IMR-90 (cell line): ENCODE measurements around the gene NSUN6. TPM values are rescaled to one million over a fixed set of nuclear protein-coding genes. Genes with fewer than 3 reads are reported as not detected.

Experiments used
- ATAC-seq: fragments of 200-7000 bp; cut with Tn5 transposase; 2 replicates; pipeline ENCODE4 v1.9.1; 2020; ENCODE audit warnings: low read depth, mild to moderate bottlenecking, moderate library complexity
- BruUV-seq: library from RNA; stranded (reverse); fragments of 400-500 nt; replicated peaks from 2 replicates; lab custom pipeline; 2021; lab: Mats Ljungman, UMichigan
- CTCF ChIA-PET: fragments of 300-600 bp; formaldehyde crosslinking; extraction: SDS; loops from one replicate; lab custom pipeline; 2021; ENCODE audit warnings: antibody characterized with exemption; lab: Yijun Ruan, JAX
- POLR2A ChIA-PET: fragments of 300-600 bp; sonication (Branson Sonifier 250); formaldehyde crosslinking; loops from one replicate; lab custom pipeline; 2022; ENCODE audit warnings: antibody characterized with exemption; ENCODE audit not compliant: unreplicated experiment; lab: Charles Lee
- DNase-seq: peaks from one replicate; pipeline ENCODE4 v3.0.0; 2013
- H2AFZ ChIP-seq: replicated peaks from 2 replicates; pipeline ENCODE3; 2013; ENCODE audit warnings: low read length, mild to moderate bottlenecking; ENCODE audit not compliant: poor library complexity
- H2AK5ac ChIP-seq: 2 replicates; pipeline ENCODE4 v1.6.1; 2013; ENCODE audit warnings: low read depth, low read length, inconsistent platforms
- H2AK9ac ChIP-seq: replicated peaks from 2 replicates; pipeline ENCODE3; 2013; ENCODE audit warnings: mild to moderate bottlenecking, low read depth, low read length, moderate library complexity; ENCODE audit not compliant: poor library complexity
- H2BK120ac ChIP-seq: 2 replicates; pipeline ENCODE4 v1.6.1; 2013; ENCODE audit warnings: low read depth, low read length, inconsistent platforms
- H2BK15ac ChIP-seq: 3 replicates; pipeline ENCODE4 v1.6.1; 2013; ENCODE audit warnings: low read depth, low read length, inconsistent platforms
- H2BK20ac ChIP-seq: 2 replicates; pipeline ENCODE4 v1.6.1; 2013; ENCODE audit warnings: low read depth, mild to moderate bottlenecking, inconsistent platforms, low read length, moderate library complexity
- H2BK5ac ChIP-seq: 2 replicates; pipeline ENCODE4 v1.6.1; 2013; ENCODE audit warnings: mild to moderate bottlenecking, low read depth, low read length, inconsistent platforms; ENCODE audit not compliant: poor library complexity, severe bottlenecking
- H3K14ac ChIP-seq: replicated peaks from 2 replicates; pipeline ENCODE4 v1.6.1; 2013; ENCODE audit warnings: low read depth, low read length, inconsistent platforms
- H3K18ac ChIP-seq: 2 replicates; pipeline ENCODE4 v1.6.1; 2013; ENCODE audit warnings: low read depth, low read length, control low read depth
- H3K23ac ChIP-seq: 2 replicates; pipeline ENCODE4 v1.6.1; 2013; ENCODE audit warnings: low read depth, low read length, inconsistent platforms
- H3K27ac ChIP-seq: 2 replicates; pipeline ENCODE4 v1.5.1; 2013; ENCODE audit warnings: mild to moderate bottlenecking, control low read depth, low read length; ENCODE audit not compliant: insufficient read depth
- H3K27me3 ChIP-seq: 2 replicates; pipeline ENCODE4 v1.6.1; 2013; ENCODE audit warnings: low read length; ENCODE audit not compliant: control insufficient read depth, insufficient read depth
- H3K36me3 ChIP-seq: 2 replicates; pipeline ENCODE4 v1.6.1; 2013; ENCODE audit warnings: low read length, mixed read lengths; ENCODE audit not compliant: control insufficient read depth, insufficient read depth
- H3K4ac ChIP-seq: 2 replicates; pipeline ENCODE4 v1.6.1; 2013; ENCODE audit warnings: low read depth, low read length, inconsistent platforms
- H3K4me1 ChIP-seq: 2 replicates; pipeline ENCODE4 v1.6.1; 2013; ENCODE audit warnings: low read length, mixed read lengths; ENCODE audit not compliant: control insufficient read depth, insufficient read depth
- H3K4me2 ChIP-seq: 2 replicates; pipeline ENCODE4 v1.6.1; 2013; ENCODE audit warnings: low read depth, mild to moderate bottlenecking, control low read depth, low read length, moderate library complexity
- H3K4me3 ChIP-seq: 2 replicates; pipeline ENCODE4 v1.5.1; 2013; ENCODE audit warnings: low read depth, mild to moderate bottlenecking, control low read depth, low read length, moderate library complexity; ENCODE audit not compliant: insufficient read depth
- H3K56ac ChIP-seq: 2 replicates; pipeline ENCODE4 v1.6.1; 2013; ENCODE audit warnings: low read length, inconsistent platforms; ENCODE audit not compliant: insufficient read depth; ENCODE audit errors: extremely low read depth
- H3K79me1 ChIP-seq, 2 experiments: 2 replicates each; pipeline ENCODE4 v1.6.1; 2013; ENCODE audit warnings: low read length in 2 of 2, inconsistent platforms in 1 of 2, low read depth in 1 of 2
- H3K9ac ChIP-seq: 2 replicates; pipeline ENCODE4 v1.6.1; 2013; ENCODE audit warnings: low read depth, low read length, control low read depth
- H3K9me1 ChIP-seq: 2 replicates; pipeline ENCODE4 v1.6.1; 2013; ENCODE audit warnings: low read length, inconsistent platforms; ENCODE audit not compliant: insufficient read depth
- H3K9me3 ChIP-seq: 2 replicates; pipeline ENCODE4 v1.6.1; 2013; ENCODE audit warnings: low read length; ENCODE audit not compliant: control insufficient read depth, insufficient read depth
- H4K20me1 ChIP-seq: 2 replicates; pipeline ENCODE4 v1.6.1; 2013; ENCODE audit warnings: low read length, inconsistent platforms; ENCODE audit not compliant: insufficient read depth
- H4K5ac ChIP-seq: 2 replicates; pipeline ENCODE4 v1.6.1; 2013; ENCODE audit warnings: mild to moderate bottlenecking, low read depth, low read length, control low read depth
- H4K8ac ChIP-seq, 2 experiments: 2 replicates each; pipeline ENCODE4 v1.6.1; 2013; ENCODE audit warnings: low read depth in 2 of 2, low read length in 2 of 2, control low read depth in 1 of 2, inconsistent platforms in 1 of 2
- H4K91ac ChIP-seq: 2 replicates; pipeline ENCODE4 v1.6.1; 2013; ENCODE audit warnings: low read depth, low read length, inconsistent platforms; ENCODE audit not compliant: insufficient read depth
- CEBPB ChIP-seq: IDR thresholded peaks from 2 replicates; pipeline ENCODE4 v1.6.1; 2012; ENCODE audit warnings: low read depth, low read length, improper control_type of control experiment
- FOS ChIP-seq: fragments of 150-350 bp; IDR thresholded peaks from 2 replicates; pipeline ENCODE4 v1.6.1; 2016; ENCODE audit warnings: low read depth, low read length
- WGBS, 2 experiments: methylation state at CpG; one replicate each; pipeline versions ENCODE4 v1.1.5 to v1.1.7; 2013; ENCODE audit warnings: missing lambda C conversion rate in 2 of 2; ENCODE audit not compliant: insufficient read length in 1 of 2; ENCODE audit errors: extremely low coverage in 2 of 2; 5-methylcytosine and 5-hydroxymethylcytosine counted together
- dilution Hi-C: fragments of 300-500 bp; cut with HindIII; formaldehyde crosslinking; loops from one replicate; pipeline ENCODE4 v1.14.3; 2018; ENCODE audit warnings: low sequenced_read_pairs; ENCODE audit not compliant: unreplicated experiment
- in situ Hi-C: fragments of 300-500 bp; cut with MboI; formaldehyde crosslinking; loops from 3 replicates; pipeline ENCODE4 v1.14.3; 2019; ENCODE audit warnings: low sequenced_read_pairs, inconsistent platforms, mixed read lengths
- intact Hi-C: fragments of 100-400 bp; cut with micrococcal nuclease; formaldehyde crosslinking; loops from 2 replicates; pipeline ENCODE4 v1.10.0; 2022
- polyA plus RNA-seq, 3 experiments: library from polyadenylated mRNA; depleted of rRNA; stranded (reverse); fragments of >200 nt; gene quantifications; 2 replicates each; pipeline ENCODE4 v1.2.3, GENCODE V29; 2012; ENCODE audit warnings: low replicate concordance in 1 of 3
- total RNA-seq: library from RNA; depleted of rRNA; stranded (reverse); fragments of >200 nt; gene quantifications from 2 replicates; pipeline ENCODE4 v1.2.3, GENCODE V29; 2012

The NSUN6 gene
- total and polyA plus RNA-seq, 2 of the 4 experiments (the other 2 are of a cell fraction) = 4.6 to 11.5 TPM

GRCh38 chr10:18683427-18683826 is 32.0 kb upstream of the NSUN6 start:
- Histone ChIP-seq H3K27me3 (no peaks in the 10 kb centered on the region), H3K4me3 (no peak overlapping the region), H3K36me3 (peaks cover 5% of the 10 kb centered on the region), H3K14ac (no peak overlapping the region), H2AFZ (no peak overlapping the region), H3K4me1 (peaks cover 14% of the 10 kb centered on the region), H2BK20ac (no peak overlapping the region), H2BK5ac (no peak overlapping the region), H3K18ac (no peak overlapping the region), H3K9me1 (no peaks in the 10 kb centered on the region), H4K8ac (no peak overlapping the region), H3K23ac (no peak overlapping the region), H3K9ac (no peak overlapping the region), H4K5ac (no peak overlapping the region), H2BK120ac (0 out of 2 replicates have a peak overlapping the region, but pooled peaks have one; percentile 10), H3K27ac (no peak overlapping the region), H3K4me2 (peak overlapping the region; percentile 15; the same call in 1 of the 2 replicates), H4K91ac (no peak overlapping the region), H3K4ac (no peak overlapping the region), H3K56ac (no peak overlapping the region), H3K9me3 (no peaks in the 10 kb centered on the region), H2BK15ac (no peak overlapping the region), H2AK5ac (no peak overlapping the region), H3K79me1 (no peaks in the 10 kb centered on the region; a peak in 1 of 4 replicates), H2AK9ac (no peak overlapping the region), H4K20me1 (no peaks in the 10 kb centered on the region)
- no TSS peak for BruUV-seq
- ChIA-PET POLR2A (no interaction called here), CTCF (interaction anchor here (0.8 kb wide), 1 partner anchor 341 kb away, joined by 3 read pairs; no protein-coding TSS in a partner anchor)
- TF ChIP-seq CEBPB = no peak
- TF ChIP-seq FOS = peak; percentile 35; the same call in 1 of the 2 replicates
- no CpG with 5 or more reads among the region's 1 CpG for WGBS, 2 experiments
- dilution Hi-C loops = no loop called here
- in situ Hi-C loops = loop anchor here (10.0 to 25.0 kb wide), 2 partner anchors 951 to 1104 kb away; no protein-coding TSS in a partner anchor
- ATAC-seq (peak; percentile 8; the same call in 1 of the 2 replicates), DNase-seq (peak; percentile 82)
- intact Hi-C loops = no loop called here
